Uterus (tissue), 4 donors: ENCODE results near the gene TRPV3. TPM values are rescaled to one million over a fixed set of nuclear protein-coding genes. Genes with fewer than 3 reads are reported as not detected.

Experiments used
- DNase-seq, 2 donors: peaks; one replicate each; pipeline ENCODE4 v3.0.0-alpha.2; 2019 to 2020
- H3K27ac ChIP-seq, 2 donors: fragments of 200-600 bp; sonication (generic); 1 replicate in 1 of 2; 2 replicates in 1 of 2; pipeline ENCODE4 v1.5.1; 2016 to 2018
- H3K27me3 ChIP-seq, 2 donors: fragments of 200-600 bp; sonication (generic); one replicate each; pipeline ENCODE4 v1.5.1; 2018 to 2019; ENCODE audit warnings: control low read depth in 1 of 2
- H3K36me3 ChIP-seq, 2 donors: fragments of 200-600 bp; sonication (generic); one replicate each; pipeline ENCODE4 v1.5.1; 2019; ENCODE audit warnings: control low read depth in 1 of 2
- H3K4me1 ChIP-seq, 2 donors: fragments of 200-600 bp; sonication (generic); one replicate each; pipeline ENCODE4 v1.5.1; 2018 to 2019; ENCODE audit warnings: control low read depth in 1 of 2
- H3K4me3 ChIP-seq, 2 donors: fragments of 200-600 bp; sonication (generic); 1 replicate in 1 of 2; 2 replicates in 1 of 2; pipeline ENCODE4 v1.5.1; 2018 to 2019; ENCODE audit warnings: mild to moderate bottlenecking in 1 of 2
- H3K9me3 ChIP-seq, 2 donors: fragments of 200-600 bp; sonication (generic); one replicate each; pipeline ENCODE4 v1.5.1; 2019; ENCODE audit warnings: control low read depth in 1 of 2
- CTCF ChIP-seq, 4 experiments: fragments of 200-600 bp in 2 of 4; fragments of 450-650 bp in 2 of 4; sonication (generic) in 2 of 4; IDR thresholded peaks; one replicate each; pipeline ENCODE4 v1.5.1; 2016 to 2019; ENCODE audit warnings: antibody characterized with exemption in 4 of 4, mild to moderate bottlenecking in 2 of 4, moderate library complexity in 1 of 4
- POLR2A ChIP-seq, 2 donors: fragments of 450-650 bp; IDR thresholded peaks; one replicate each; pipeline ENCODE4 v1.6.1; 2016; ENCODE audit warnings: antibody characterized with exemption in 2 of 2, mild to moderate bottlenecking in 1 of 2, moderate library complexity in 1 of 2
- intact Hi-C: fragments of 100-400 bp; cut with DNase I; formaldehyde crosslinking; loops from one replicate; pipeline ENCODE4 v1.15.1; 2023; ENCODE audit warnings: low total_unique reads
- total RNA-seq, 4 donors: library from RNA; depleted of rRNA in 3 of 4; stranded (reverse); fragments of >200 nt in 3 of 4; gene quantifications; one replicate each; pipeline versions ENCODE4 v1.1.0 to v1.2.4, GENCODE V29; 2014 to 2023
- donor health status: DM: yes; HTN: yes; CAD: no.

TRPV3 gene
- 1 to 10 TPM in 1 of 4 donors, under 1 TPM in 1, not detected in 2; 0.88 to 1.5 TPM for total RNA-seq

- Histone ChIP-seq H3K27me3 (no peaks in the 10 kb centered on the region), H3K9me3 (no peaks in the 10 kb centered on the region), H3K4me3 (no peak within 1 kb of the TSS), H3K27ac (no peak within 1 kb of the TSS), H3K36me3 (no peaks in the 10 kb centered on the region), H3K4me1 (no peaks in the 10 kb centered on the region)
- TF ChIP-seq CTCF (IDR thresholded peaks at IDR 0.05) (no peak), POLR2A (IDR thresholded peaks at IDR 0.05) (no peak)
- intact Hi-C loops = no loop called here
- no peak for DNase-seq
These were observed at the start of gene TRPV3 for GRCh38 chr17:3557768-3558583. TRPV3 (minus strand) TSS chr17:3557812; CDS start chr17:3554850, 2,962 bp downstream.

- no peaks in the 10 kb centered on the region for H3K9me3 ChIP-seq
- no peaks in the 10 kb centered on the region for H3K36me3 ChIP-seq
- no peak overlapping the region for H3K4me3 ChIP-seq
- no peak for DNase-seq
- TF ChIP-seq CTCF (IDR thresholded peaks at IDR 0.05) = no peak
- intact Hi-C loops = no loop called here
- no peak overlapping the region for H3K27ac ChIP-seq
- H3K27me3 ChIP-seq = no peaks in the 10 kb centered on the region
- H3K4me1 ChIP-seq = no peaks in the 10 kb centered on the region
These were observed 46.3 kb upstream of the TRPV3 start for GRCh38 chr17:3603870-3604259.

GRCh38 chr17:3603119-3603869 is 45.7 kb upstream of the TRPV3 start:
- TF ChIP-seq CTCF (IDR thresholded peaks at IDR 0.05) (no peak), POLR2A (IDR thresholded peaks at IDR 0.05) (no peak)
- DNase-seq = no peak
- H3K27me3 ChIP-seq = no peaks in the 10 kb centered on the region
- H3K4me3 ChIP-seq = no peak overlapping the region
- no peak overlapping the region for H3K27ac ChIP-seq
- no peaks in the 10 kb centered on the region for H3K36me3 ChIP-seq
- H3K9me3 ChIP-seq = no peaks in the 10 kb centered on the region
- intact Hi-C loops = no loop called here
- H3K4me1 ChIP-seq = no peaks in the 10 kb centered on the region

GRCh38 chr17:3602499-3602898 is 44.9 kb upstream of the TRPV3 start:
- H3K4me1 ChIP-seq = no peaks in the 10 kb centered on the region
- H3K9me3 ChIP-seq = no peaks in the 10 kb centered on the region
- no peak overlapping the region for H3K27ac ChIP-seq
- intact Hi-C loops = no loop called here
- no peaks in the 10 kb centered on the region for H3K36me3 ChIP-seq
- DNase-seq = no peak
- H3K27me3 ChIP-seq = no peaks in the 10 kb centered on the region
- no peak overlapping the region for H3K4me3 ChIP-seq
- TF ChIP-seq CTCF (IDR thresholded peaks at IDR 0.05) (peak in 3 of 4 experiments; percentile 5 to 16 (median 12)), POLR2A (IDR thresholded peaks at IDR 0.05) (no peak)
